ENCODE data around the gene SH2D4B. TPM values are rescaled to one million over a fixed set of nuclear protein-coding genes. Genes with fewer than 3 reads are reported as not detected.

The SH2D4B gene
- total RNA-seq, 1 experiment from 2014 or later = 0.22 TPM

GRCh38 chr10:80582286-80582960, 44.7 kb downstream of the SH2D4B start:
- intact Hi-C loops (cut with micrococcal nuclease) = no loop called here
- no peaks in the 10 kb centered on the region for H3K9me3 ChIP-seq (ENCODE audit: control insufficient read depth in 1 of 2, insufficient read depth in 1 of 2, low read depth in 1 of 2, low read length in 2 of 2)
- no peaks in the 10 kb centered on the region for H4K20me1 ChIP-seq (ENCODE audit: insufficient read depth)
- ChIA-PET CTCF (no interaction called here), RAD21 (ENCODE audit: low non-redundant PET in 1 of 2, low total read pairs in 2 of 2, uncharacterized antibody in 2 of 2, unreplicated experiment in 2 of 2) (no interaction called here), POLR2A (no interaction called here)
- H3K27me3 ChIP-seq (ENCODE audit: insufficient read depth, low read length) = peaks cover 8% of the 10 kb centered on the region; the same call in 1 of the 2 replicates
- H3K79me2 ChIP-seq (ENCODE audit: insufficient read depth, low read length) = no peaks in the 10 kb centered on the region
- DNase-seq (ENCODE audit: low read depth, low spot score) = no peak
- H3K4me1 ChIP-seq (ENCODE audit: control insufficient read depth in 1 of 2, insufficient read depth in 2 of 2, low read length in 2 of 2) = no peaks in the 10 kb centered on the region
- no peak for TF ChIP-seq JUND (IDR thresholded peaks at IDR 0.05)
- TF ChIP-seq RAD21 (IDR thresholded peaks at IDR 0.05; ENCODE audit: low read depth) = no peak
- TF ChIP-seq REST (IDR thresholded peaks at IDR 0.05; ENCODE audit: low read depth) = no peak
- no peak for TF ChIP-seq CBX3 (IDR thresholded peaks at IDR 0.05; ENCODE audit: low read depth)
- no peak for TF ChIP-seq SIN3A (IDR thresholded peaks at IDR 0.05; ENCODE audit: low read depth)
- no peak for TF ChIP-seq CTCF (IDR thresholded peaks at IDR 0.05 in 2 of 3, conservative IDR thresholded peaks at IDR 0.05 in 1 of 3; ENCODE audit: borderline replicate concordance in 1 of 3, insufficient read depth in 1 of 3, low read depth in 2 of 3, low read length in 2 of 3)
- TF ChIP-seq POLR2A (IDR thresholded peaks at IDR 0.05; ENCODE audit: borderline replicate concordance, extremely low read depth, insufficient read depth, insufficient read length) = no peak
- TF ChIP-seq YY1 (IDR thresholded peaks at IDR 0.05; ENCODE audit: extremely low read depth, insufficient replicate concordance, low read depth, low read length) = no peak
- no peak for TF ChIP-seq ZNF274 (IDR thresholded peaks at IDR 0.05; ENCODE audit: low read depth, low read length)
- no peak for TF ChIP-seq EZH2phosphoT487 (IDR thresholded peaks at IDR 0.05; ENCODE audit: borderline replicate concordance)
- no peak for TF ChIP-seq POLR2AphosphoS5 (IDR thresholded peaks at IDR 0.05; ENCODE audit: low read depth, low read length)
- TF ChIP-seq, protein P1, sequence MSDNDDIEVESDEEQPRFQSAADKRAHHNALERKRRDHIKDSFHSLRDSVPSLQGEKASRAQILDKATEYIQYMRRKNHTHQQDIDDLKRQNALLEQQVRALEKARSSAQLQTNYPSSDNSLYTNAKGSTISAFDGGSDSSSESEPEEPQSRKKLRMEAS (IDR thresholded peaks at IDR 0.05) = no peak
- H2AFZ ChIP-seq (ENCODE audit: low read depth, low read length, poor library complexity, severe bottlenecking) = no peak overlapping the region
- no peak overlapping the region for H3K4me3 ChIP-seq (replicated peaks in 1 of 2; ENCODE audit: low read depth in 1 of 2, low read length in 2 of 2)
- H3K9ac ChIP-seq (ENCODE audit: low read length) = no peak overlapping the region
- H3K9me2 ChIP-seq (ENCODE audit: insufficient read depth) = no peaks in the 10 kb centered on the region
- H3K4me2 ChIP-seq (ENCODE audit: low read length) = no peak overlapping the region
- no peaks in the 10 kb centered on the region for H3K36me3 ChIP-seq (ENCODE audit: control insufficient read depth in 1 of 2, insufficient read depth in 2 of 2, low read length in 2 of 2)
- no peak for ATAC-seq
- BruUV-seq (replicated peaks) = no TSS peak
- H3K27ac ChIP-seq (ENCODE audit: low read depth, low read length) = no peak overlapping the region
